HepG2 (cell line): ENCODE measurements around the gene RNF4. TPM values are rescaled to one million over a fixed set of nuclear protein-coding genes. Genes with fewer than 3 reads are reported as not detected.

ENCODE experiments used
- ATAC-seq: fragments of 200-7000 bp; cut with Tn5 transposase; 3 replicates; pipeline ENCODE4 v1.9.1; 2020; ENCODE audit warnings: mild to moderate bottlenecking, moderate library complexity
- BruUV-seq: library from RNA; stranded (reverse); fragments of 400-500 nt; replicated peaks from 2 replicates; lab custom pipeline; 2021; lab: Mats Ljungman, UMichigan
- CTCF ChIA-PET: fragments of 300-600 bp; formaldehyde crosslinking; extraction: SDS; loops from one replicate; lab custom pipeline; 2021; ENCODE audit warnings: low total read pairs, inconsistent platforms, low intra/inter-chr PET ratio; lab: Yijun Ruan, JAX
- POLR2A ChIA-PET: fragments of 350-600 bp; sonication (Branson Sonifier 250); formaldehyde crosslinking; loops from one replicate; lab custom pipeline; 2020; ENCODE audit warnings: antibody characterized with exemption, inconsistent platforms; lab: Yijun Ruan, JAX
- DNase-seq: peaks from one replicate; pipeline ENCODE4 v3.0.0-alpha.2; 2015; ENCODE audit warnings: low spot score
- FAIRE-seq: peaks from 3 replicates; lab custom pipeline; 2011; peaks lifted over from hg19 to GRCh38; lab: Jason Lieb, UNC
- H2AFZ ChIP-seq: one replicate; pipeline ENCODE4 v1.6.1; 2011; ENCODE audit warnings: low read length, inconsistent platforms
- H3K27ac ChIP-seq: fragments of 300-600 bp; 3 replicates; pipeline ENCODE4 v1.8.0; 2011; ENCODE audit warnings: mixed run types, mild to moderate bottlenecking, mixed read lengths, low read length, inconsistent platforms; ENCODE audit not compliant: insufficient read depth; ENCODE audit errors: extremely low read length
- H3K27me3 ChIP-seq, 2 experiments: fragments of 200-600 bp in 1 of 2; 2 replicates in 1 of 2; 3 replicates in 1 of 2; pipeline versions ENCODE4 v1.6.0 to v1.8.0; 2011; ENCODE audit warnings: low read length in 2 of 2, mild to moderate bottlenecking in 2 of 2, moderate library complexity in 2 of 2, inconsistent platforms in 1 of 2; ENCODE audit not compliant: insufficient read depth in 2 of 2, control insufficient read depth in 1 of 2
- H3K36me3 ChIP-seq, 2 experiments: fragments of 200-600 bp in 1 of 2; replicated peaks in 1 of 2; 2 replicates in 1 of 2; 3 replicates in 1 of 2; pipeline versions ENCODE4 v1.5.1 to v1.8.0; 2011; ENCODE audit warnings: low read length in 2 of 2, inconsistent platforms in 1 of 2; ENCODE audit not compliant: insufficient read depth in 2 of 2, control insufficient read depth in 1 of 2
- H3K4me1 ChIP-seq: 2 replicates; pipeline ENCODE4 v1.5.1; 2012; ENCODE audit warnings: low read length, inconsistent platforms; ENCODE audit not compliant: insufficient read depth
- H3K4me2 ChIP-seq: 2 replicates; pipeline ENCODE4 v1.6.0; 2011; ENCODE audit warnings: low read depth, low read length, inconsistent platforms
- H3K4me3 ChIP-seq, 3 experiments: fragments of 200-600 bp in 1 of 3; sonication (generic), shearing (Covaris generic) in 1 of 3; replicated peaks in 1 of 3; 2 replicates each; pipeline ENCODE4 v1.5.1; 2011 to 2016; ENCODE audit warnings: low read length in 3 of 3, inconsistent platforms in 2 of 3, low read depth in 2 of 3, mild to moderate bottlenecking in 2 of 3, control low read depth in 1 of 3, mixed read lengths in 1 of 3; ENCODE audit not compliant: insufficient read depth in 1 of 3
- H3K79me2 ChIP-seq: one replicate; pipeline ENCODE4 v1.6.1; 2011; ENCODE audit warnings: low read length, inconsistent platforms; ENCODE audit not compliant: insufficient read depth
- H3K9ac ChIP-seq: 2 replicates; pipeline ENCODE4 v1.6.0; 2011; ENCODE audit warnings: mild to moderate bottlenecking, low read depth, low read length, inconsistent platforms; ENCODE audit not compliant: insufficient read depth
- H3K9me3 ChIP-seq: 2 replicates; pipeline ENCODE4 v1.5.1; 2012; ENCODE audit warnings: mild to moderate bottlenecking, low read length
- H4K20me1 ChIP-seq: 2 replicates; pipeline ENCODE4 v1.6.0; 2011; ENCODE audit warnings: inconsistent platforms, mild to moderate bottlenecking, low read length, moderate library complexity; ENCODE audit not compliant: insufficient read depth
- IRX3 ChIP-seq: sonication (generic); formaldehyde crosslinking; IDR thresholded peaks from 2 replicates; pipeline ENCODE4 v1.8.1; 2023; ENCODE audit warnings: mild to moderate bottlenecking, low read depth, missing genetic modification reagents, borderline replicate concordance
- KDM5A ChIP-seq: fragments of 200-600 bp; sonication (generic); IDR thresholded peaks from 2 replicates; pipeline ENCODE4 v1.7.0; 2018; ENCODE audit warnings: antibody characterized with exemption, mild to moderate bottlenecking, low read length, borderline replicate concordance
- KDM5B ChIP-seq: sonication (generic); formaldehyde crosslinking; IDR thresholded peaks from 2 replicates; pipeline ENCODE4 v1.4.0; 2020; ENCODE audit warnings: missing genetic modification reagents, mild to moderate bottlenecking, borderline replicate concordance
- STAT5B ChIP-seq: sonication (generic); formaldehyde crosslinking; IDR thresholded peaks from 2 replicates; pipeline ENCODE4 v1.4.0; 2020; ENCODE audit warnings: missing genetic modification reagents
- ZFX ChIP-seq: sonication (generic); formaldehyde crosslinking; IDR thresholded peaks from 2 replicates; pipeline ENCODE4 v1.4.0; 2020; ENCODE audit warnings: mild to moderate bottlenecking, low read depth, missing genetic modification reagents, moderate library complexity
- ZNF572 ChIP-seq: sonication (generic); formaldehyde crosslinking; IDR thresholded peaks from 2 replicates; pipeline ENCODE4 v1.5.1; 2020; ENCODE audit warnings: mild to moderate bottlenecking, missing genetic modification reagents
- ZNF737 ChIP-seq: sonication (generic); formaldehyde crosslinking; IDR thresholded peaks from 2 replicates; pipeline ENCODE4 v1.5.0; 2020; ENCODE audit warnings: missing genetic modification reagents, mild to moderate bottlenecking, borderline replicate concordance
- WGBS: methylation state at CpG from one replicate; pipeline ENCODE4 v1.1.6; 2017; ENCODE audit warnings: low lambda C conversion rate; 5-methylcytosine and 5-hydroxymethylcytosine counted together
- in situ Hi-C: cut with HindIII; loops from 2 replicates; pipeline ENCODE4 v1.10.0; 2017; ENCODE audit warnings: low pct_unique_long_range_greater_than_20kb; ENCODE audit not compliant: extremely low pct_ligation_motif_present
- intact Hi-C: fragments of 100-400 bp; cut with micrococcal nuclease; formaldehyde crosslinking; loops from one replicate; pipeline ENCODE4 v1.10.0; 2022; ENCODE audit not compliant: unreplicated experiment
- polyA plus RNA-seq, 8 experiments: library from polyadenylated mRNA; depleted of rRNA in 3 of 8; stranded (reverse) in 7 of 8; unstranded in 1 of 8; fragments of >200 nt; fragmentation: Illumina TruSeq in 4 of 8; extraction: Trizol in 4 of 8; gene quantifications; 2 replicates each; pipeline versions ENCODE4 v1.2.1 to v1.2.3, GENCODE V29; 2011 to 2016; ENCODE audit warnings: low read depth in 4 of 8, missing spikeins in 1 of 8, mixed read lengths in 1 of 8; ENCODE audit not compliant: insufficient read depth in 1 of 8
- total RNA-seq, 5 experiments: library from RNA; depleted of rRNA; stranded (reverse); fragments of >200 nt; fragmentation: Illumina TruSeq; extraction: Trizol; gene quantifications; 2 replicates each; pipeline ENCODE4 v1.2.3, GENCODE V29; 2016; ENCODE audit warnings: low read depth in 1 of 5
- TF ChIP-seq, protein P1 (sequence below): sonication (generic); formaldehyde crosslinking; IDR thresholded peaks from 2 replicates; pipeline ENCODE4 v1.4.0; 2020; ENCODE audit warnings: low read depth, missing genetic modification reagents
- TF ChIP-seq, protein P2 (sequence below): sonication (generic); formaldehyde crosslinking; IDR thresholded peaks from 2 replicates; pipeline ENCODE4 v1.5.1; 2020; ENCODE audit warnings: mild to moderate bottlenecking, missing genetic modification reagents, moderate library complexity
- TF ChIP-seq, protein P3 (sequence below): sonication (generic); formaldehyde crosslinking; IDR thresholded peaks from 2 replicates; pipeline ENCODE4 v1.5.0; 2020; ENCODE audit warnings: mild to moderate bottlenecking, missing genetic modification reagents, moderate library complexity

RNF4 gene
- total and polyA plus RNA-seq, 2 of the 13 experiments (the other 11 are each of a cell fraction or from before 2014, with no cell fraction given) = 38.1 to 45.1 TPM

DNA sequence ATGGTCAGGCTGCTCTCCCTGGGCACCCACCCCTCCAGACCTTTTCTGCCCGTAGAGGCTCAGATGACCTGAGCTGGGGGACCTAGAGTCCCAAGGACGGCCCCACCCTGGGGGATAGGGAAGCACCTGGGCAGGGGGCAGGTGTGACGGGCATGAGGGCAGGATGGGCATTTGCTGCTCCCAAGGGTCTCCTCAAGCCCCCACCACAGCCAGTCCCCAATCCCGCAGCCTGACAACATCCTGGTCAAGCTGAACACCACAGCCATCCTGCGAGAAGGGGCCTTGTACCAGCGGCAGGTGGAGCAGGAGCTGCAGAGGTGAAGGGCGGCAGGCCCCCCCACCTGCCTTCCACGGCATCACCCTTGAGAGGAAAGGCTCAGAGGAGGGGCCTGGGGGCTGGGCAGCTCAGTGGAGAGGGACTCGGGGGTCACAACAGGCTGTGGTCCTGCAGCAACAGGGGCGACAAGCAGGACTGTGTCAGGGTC lies 17.8 kb upstream of the RNF4 start (continued):
- TF ChIP-seq, protein P1, sequence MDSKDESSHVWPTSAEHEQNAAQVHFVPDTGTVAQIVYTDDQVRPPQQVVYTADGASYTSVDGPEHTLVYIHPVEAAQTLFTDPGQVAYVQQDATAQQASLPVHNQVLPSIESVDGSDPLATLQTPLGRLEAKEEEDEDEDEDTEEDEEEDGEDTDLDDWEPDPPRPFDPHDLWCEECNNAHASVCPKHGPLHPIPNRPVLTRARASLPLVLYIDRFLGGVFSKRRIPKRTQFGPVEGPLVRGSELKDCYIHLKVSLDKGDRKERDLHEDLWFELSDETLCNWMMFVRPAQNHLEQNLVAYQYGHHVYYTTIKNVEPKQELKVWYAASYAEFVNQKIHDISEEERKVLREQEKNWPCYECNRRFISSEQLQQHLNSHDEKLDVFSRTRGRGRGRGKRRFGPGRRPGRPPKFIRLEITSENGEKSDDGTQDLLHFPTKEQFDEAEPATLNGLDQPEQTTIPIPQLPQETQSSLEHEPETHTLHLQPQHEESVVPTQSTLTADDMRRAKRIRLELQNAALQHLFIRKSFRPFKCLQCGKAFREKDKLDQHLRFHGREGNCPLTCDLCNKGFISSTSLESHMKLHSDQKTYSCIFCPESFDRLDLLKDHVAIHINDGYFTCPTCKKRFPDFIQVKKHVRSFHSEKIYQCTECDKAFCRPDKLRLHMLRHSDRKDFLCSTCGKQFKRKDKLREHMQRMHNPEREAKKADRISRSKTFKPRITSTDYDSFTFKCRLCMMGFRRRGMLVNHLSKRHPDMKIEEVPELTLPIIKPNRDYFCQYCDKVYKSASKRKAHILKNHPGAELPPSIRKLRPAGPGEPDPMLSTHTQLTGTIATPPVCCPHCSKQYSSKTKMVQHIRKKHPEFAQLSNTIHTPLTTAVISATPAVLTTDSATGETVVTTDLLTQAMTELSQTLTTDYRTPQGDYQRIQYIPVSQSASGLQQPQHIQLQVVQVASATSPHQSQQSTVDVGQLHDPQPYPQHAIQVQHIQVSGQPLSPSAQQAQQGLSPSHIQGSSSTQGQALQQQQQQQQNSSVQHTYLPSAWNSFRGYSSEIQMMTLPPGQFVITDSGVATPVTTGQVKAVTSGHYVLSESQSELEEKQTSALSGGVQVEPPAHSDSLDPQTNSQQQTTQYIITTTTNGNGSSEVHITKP (CRISPR knock-in tag) = no peak

DNA sequence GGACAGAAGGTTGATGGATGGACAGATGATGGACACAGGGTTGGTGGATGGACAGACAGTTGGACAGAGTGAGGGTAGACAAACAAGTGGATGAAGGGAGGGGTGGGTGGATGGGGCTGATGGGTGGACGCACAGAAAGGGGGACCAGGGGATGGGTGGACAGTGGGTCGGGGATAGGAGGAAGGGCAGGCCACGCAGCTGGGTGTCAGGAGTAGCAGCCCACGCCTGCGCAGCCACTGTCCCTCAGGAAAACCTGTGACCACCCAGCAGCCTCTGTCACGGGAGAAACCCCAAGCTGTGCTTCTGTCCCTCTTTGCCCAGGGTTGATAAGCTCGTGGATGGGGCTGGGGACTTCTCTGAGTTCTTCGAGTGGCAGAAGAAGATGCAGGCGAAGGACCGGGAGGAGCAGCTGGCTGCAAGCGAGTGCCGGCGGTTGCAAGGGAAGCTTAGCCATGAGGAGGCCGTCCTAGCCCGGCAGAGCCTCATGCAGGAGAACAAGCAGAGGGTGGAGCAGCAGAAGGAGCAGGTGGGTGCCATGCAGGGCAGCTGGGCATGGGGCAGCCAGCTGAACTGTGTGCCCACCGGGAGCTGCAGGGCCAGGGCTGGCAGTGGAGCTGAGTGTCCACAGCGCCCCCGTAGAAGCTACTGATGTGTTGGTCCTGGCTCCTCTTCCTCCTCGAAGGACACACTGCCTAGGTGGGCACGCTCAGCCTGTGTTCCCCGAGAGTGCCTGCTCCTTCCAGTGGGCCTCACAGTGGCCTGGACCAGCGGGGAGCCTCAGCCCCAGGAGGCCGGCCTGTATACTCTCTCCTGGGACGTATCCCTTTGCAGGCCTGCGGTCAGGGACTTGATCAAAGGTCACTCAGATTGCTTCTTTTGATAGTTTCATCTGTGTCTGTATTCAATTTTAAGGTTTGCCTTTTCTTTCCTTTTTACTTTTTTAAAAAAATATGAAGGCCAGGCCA lies 16.8 kb upstream of the RNF4 start:
- ChIA-PET CTCF (no interaction called here), POLR2A (no interaction called here)
- Histone ChIP-seq H3K36me3 (no peaks in the 10 kb centered on the region), H3K9me3 (no peaks in the 10 kb centered on the region), H3K79me2 (no peaks in the 10 kb centered on the region), H2AFZ (no peak overlapping the region), H3K27ac (no peak overlapping the region), H3K4me2 (peak overlapping the region; percentile 58), H4K20me1 (no peaks in the 10 kb centered on the region), H3K9ac (no peak overlapping the region; the same call in 1 of the 2 replicates), H3K27me3 (peaks cover 4 to 40% of the 10 kb centered on the region in 2 experiments; a peak in 4 of 5 replicates), H3K4me3 (peak overlapping the region in 1 of 3 experiments; percentile 13; a peak in 1 of 6 replicates), H3K4me1 (peaks cover 13% of the 10 kb centered on the region)
- 30% methylated on average over 18 of the region's 25 CpGs for WGBS
- intact Hi-C loops (no loop called here), in situ Hi-C loops (no loop called here)
- BruUV-seq = no TSS peak
- ATAC-seq = peak; percentile 70
- no peak for FAIRE-seq
- DNase-seq = no peak
- TF ChIP-seq ZNF572 = no peak
- TF ChIP-seq KDM5A = no peak
- TF ChIP-seq, protein P2, sequence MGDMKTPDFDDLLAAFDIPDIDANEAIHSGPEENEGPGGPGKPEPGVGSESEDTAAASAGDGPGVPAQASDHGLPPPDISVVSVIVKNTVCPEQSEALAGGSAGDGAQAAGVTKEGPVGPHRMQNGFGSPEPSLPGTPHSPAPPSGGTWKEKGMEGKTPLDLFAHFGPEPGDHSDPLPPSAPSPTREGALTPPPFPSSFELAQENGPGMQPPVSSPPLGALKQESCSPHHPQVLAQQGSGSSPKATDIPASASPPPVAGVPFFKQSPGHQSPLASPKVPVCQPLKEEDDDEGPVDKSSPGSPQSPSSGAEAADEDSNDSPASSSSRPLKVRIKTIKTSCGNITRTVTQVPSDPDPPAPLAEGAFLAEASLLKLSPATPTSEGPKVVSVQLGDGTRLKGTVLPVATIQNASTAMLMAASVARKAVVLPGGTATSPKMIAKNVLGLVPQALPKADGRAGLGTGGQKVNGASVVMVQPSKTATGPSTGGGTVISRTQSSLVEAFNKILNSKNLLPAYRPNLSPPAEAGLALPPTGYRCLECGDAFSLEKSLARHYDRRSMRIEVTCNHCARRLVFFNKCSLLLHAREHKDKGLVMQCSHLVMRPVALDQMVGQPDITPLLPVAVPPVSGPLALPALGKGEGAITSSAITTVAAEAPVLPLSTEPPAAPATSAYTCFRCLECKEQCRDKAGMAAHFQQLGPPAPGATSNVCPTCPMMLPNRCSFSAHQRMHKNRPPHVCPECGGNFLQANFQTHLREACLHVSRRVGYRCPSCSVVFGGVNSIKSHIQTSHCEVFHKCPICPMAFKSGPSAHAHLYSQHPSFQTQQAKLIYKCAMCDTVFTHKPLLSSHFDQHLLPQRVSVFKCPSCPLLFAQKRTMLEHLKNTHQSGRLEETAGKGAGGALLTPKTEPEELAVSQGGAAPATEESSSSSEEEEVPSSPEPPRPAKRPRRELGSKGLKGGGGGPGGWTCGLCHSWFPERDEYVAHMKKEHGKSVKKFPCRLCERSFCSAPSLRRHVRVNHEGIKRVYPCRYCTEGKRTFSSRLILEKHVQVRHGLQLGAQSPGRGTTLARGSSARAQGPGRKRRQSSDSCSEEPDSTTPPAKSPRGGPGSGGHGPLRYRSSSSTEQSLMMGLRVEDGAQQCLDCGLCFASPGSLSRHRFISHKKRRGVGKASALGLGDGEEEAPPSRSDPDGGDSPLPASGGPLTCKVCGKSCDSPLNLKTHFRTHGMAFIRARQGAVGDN (CRISPR knock-in tag) = peak; percentile 23; the same call in 1 of the 2 replicates
- peak; percentile 48 for TF ChIP-seq ZFX (CRISPR knock-in tag)
- no peak for TF ChIP-seq ZNF737
- TF ChIP-seq IRX3 (CRISPR knock-in tag) = no peak
- TF ChIP-seq, protein P3, sequence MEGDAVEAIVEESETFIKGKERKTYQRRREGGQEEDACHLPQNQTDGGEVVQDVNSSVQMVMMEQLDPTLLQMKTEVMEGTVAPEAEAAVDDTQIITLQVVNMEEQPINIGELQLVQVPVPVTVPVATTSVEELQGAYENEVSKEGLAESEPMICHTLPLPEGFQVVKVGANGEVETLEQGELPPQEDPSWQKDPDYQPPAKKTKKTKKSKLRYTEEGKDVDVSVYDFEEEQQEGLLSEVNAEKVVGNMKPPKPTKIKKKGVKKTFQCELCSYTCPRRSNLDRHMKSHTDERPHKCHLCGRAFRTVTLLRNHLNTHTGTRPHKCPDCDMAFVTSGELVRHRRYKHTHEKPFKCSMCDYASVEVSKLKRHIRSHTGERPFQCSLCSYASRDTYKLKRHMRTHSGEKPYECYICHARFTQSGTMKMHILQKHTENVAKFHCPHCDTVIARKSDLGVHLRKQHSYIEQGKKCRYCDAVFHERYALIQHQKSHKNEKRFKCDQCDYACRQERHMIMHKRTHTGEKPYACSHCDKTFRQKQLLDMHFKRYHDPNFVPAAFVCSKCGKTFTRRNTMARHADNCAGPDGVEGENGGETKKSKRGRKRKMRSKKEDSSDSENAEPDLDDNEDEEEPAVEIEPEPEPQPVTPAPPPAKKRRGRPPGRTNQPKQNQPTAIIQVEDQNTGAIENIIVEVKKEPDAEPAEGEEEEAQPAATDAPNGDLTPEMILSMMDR (CRISPR knock-in tag) = peak; percentile 19; the same call in 1 of the 2 replicates
- no peak for TF ChIP-seq STAT5B (CRISPR knock-in tag)
- peak; percentile 28; the same call in 1 of the 2 replicates for TF ChIP-seq KDM5B (CRISPR knock-in tag)
